ENCODE measurements around the gene CEMP1.

- no peak for TF ChIP-seq POLR2A (IDR thresholded peaks at IDR 0.05)
- TF ChIP-seq, protein P1, sequence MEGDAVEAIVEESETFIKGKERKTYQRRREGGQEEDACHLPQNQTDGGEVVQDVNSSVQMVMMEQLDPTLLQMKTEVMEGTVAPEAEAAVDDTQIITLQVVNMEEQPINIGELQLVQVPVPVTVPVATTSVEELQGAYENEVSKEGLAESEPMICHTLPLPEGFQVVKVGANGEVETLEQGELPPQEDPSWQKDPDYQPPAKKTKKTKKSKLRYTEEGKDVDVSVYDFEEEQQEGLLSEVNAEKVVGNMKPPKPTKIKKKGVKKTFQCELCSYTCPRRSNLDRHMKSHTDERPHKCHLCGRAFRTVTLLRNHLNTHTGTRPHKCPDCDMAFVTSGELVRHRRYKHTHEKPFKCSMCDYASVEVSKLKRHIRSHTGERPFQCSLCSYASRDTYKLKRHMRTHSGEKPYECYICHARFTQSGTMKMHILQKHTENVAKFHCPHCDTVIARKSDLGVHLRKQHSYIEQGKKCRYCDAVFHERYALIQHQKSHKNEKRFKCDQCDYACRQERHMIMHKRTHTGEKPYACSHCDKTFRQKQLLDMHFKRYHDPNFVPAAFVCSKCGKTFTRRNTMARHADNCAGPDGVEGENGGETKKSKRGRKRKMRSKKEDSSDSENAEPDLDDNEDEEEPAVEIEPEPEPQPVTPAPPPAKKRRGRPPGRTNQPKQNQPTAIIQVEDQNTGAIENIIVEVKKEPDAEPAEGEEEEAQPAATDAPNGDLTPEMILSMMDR (IDR thresholded peaks at IDR 0.05), result no peak
Measured at GRCh38 chr16:2484898-2485508, 46.2 kb downstream of the CEMP1 start.
